GM18907 (cell line): ENCODE results near the gene GALNT2.

Experiments used
- ATAC-seq: cut with Tn5 transposase; IDR thresholded peaks from one replicate; pipeline ENCODE4 v1.9.1; 2021; ENCODE audit warnings: mild to moderate bottlenecking, moderate library complexity; ENCODE audit not compliant: unreplicated experiment

Gene GALNT2

DNA sequence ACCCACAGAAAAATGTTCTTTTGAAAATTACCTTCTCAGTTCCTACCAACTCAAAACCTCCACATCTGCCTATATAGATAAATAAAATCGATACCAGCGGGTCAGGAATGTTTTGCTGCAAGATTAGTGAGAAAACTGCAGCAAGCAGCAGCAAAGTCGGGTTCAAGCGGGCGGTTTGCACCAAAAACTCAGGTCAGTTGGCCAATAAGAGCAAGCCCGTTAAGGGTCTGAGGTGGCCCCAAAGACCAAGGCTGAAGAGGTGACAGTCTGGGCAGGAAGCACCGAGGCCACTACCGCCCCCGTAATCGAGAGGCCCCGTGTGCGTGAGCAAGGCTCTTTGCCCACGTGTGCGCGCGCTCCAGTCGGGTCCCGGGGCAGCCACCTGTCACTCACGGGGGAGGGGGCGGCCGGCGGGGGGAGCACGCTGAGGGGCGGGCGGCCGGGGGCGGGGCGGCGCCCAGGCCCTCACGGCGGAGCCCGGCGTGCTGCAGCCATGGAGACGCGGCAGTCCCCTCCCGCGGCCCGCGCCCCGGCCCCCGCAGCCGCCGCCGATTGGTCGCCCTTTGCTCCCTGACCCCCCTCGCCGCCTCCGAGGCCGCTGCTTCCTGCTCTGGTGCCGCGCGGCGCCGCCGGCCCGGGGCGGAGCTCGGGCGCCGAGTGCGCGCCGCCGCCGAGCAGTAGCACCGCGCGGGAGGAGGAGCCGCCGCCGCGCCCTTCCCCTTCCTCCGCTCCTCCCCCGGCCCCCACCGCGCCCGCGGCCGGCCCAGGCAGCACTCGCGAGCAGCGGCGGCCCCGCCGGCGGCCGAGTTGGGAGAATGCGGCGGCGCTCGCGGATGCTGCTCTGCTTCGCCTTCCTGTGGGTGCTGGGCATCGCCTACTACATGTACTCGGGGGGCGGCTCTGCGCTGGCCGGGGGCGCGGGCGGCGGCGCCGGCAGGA is at the start of gene GALNT2:
GALNT2 (plus strand) TSS at position 773 of the 939 bp plus-strand sequence; CDS start at position 816, 43 bp downstream.
- peak; percentile 88 for ATAC-seq

DNA sequence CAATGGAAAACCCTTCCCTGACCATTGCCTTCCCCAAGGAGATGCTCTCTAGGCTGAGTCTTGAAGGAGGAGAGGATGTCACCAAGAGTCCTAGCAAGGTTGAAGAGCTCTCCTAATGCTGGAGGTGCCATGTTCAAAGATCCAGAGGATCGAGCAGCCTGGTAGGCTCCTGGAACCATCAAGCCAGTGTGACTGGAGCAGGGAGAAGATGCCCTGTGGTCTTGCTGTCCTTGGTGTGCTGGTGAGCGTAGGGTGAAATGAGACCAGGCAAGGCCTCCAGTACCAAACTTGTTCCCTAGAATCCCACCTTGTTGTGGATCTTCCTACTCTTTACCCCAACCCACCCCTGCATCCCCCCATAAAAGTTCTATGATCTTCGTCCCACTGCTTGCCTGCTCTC is 46.6 kb upstream of the GALNT2 start:
- ATAC-seq: no peak

DNA sequence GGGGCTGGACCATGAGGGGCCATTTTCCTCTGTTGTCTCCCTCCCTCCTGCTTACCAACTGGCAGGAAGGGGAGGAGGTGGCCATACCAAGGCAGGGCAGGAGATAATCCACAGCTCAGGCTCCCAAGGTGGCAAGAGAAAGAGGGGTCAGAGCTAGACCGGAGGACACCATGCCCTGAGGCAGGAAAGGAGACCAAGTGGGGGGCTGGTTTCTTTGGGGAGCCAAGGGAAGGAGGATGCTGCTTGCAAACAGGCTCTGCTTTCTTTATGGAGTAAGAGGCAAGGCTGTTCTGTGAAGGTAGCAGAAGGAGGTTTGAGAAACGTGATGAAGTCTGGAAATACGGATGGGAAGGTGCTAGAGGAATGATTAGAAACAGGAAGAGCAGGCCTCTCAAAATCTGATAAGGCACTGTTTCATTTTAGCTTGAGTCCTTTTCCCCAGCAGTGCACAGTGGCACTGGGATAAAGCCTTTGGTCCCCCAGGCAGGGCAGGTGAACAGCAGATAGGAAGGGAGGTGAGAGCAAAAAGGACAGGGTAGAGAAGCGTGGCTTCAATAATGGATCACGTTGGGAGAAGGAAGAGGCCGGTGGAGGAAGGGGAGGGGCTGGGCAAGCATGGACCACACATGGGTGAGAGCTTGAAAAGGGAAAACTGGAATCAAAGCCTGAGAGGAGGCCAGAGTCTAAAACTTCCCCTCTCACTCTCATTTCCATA is 44.2 kb upstream of the GALNT2 start:
- no peak for ATAC-seq

DNA sequence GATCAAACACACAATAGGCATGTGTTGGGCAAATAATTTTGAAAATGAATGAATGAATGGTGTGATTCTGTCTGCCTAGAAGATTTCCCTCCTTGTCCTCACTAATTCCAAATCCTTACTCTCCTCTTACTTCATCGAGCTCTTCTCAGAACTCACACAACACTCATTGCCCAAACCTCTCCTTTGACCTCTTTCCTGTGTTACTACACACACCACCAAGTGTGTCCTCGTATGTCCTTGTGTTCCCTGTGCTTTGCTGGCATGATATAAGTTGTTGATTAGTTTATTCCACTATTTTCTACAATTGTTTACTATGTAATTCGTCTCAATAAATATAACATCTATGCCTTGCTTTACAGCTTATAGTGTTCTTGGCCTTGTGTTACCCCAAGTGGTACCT is 41.4 kb upstream of the GALNT2 start:
- ATAC-seq: no peak

DNA sequence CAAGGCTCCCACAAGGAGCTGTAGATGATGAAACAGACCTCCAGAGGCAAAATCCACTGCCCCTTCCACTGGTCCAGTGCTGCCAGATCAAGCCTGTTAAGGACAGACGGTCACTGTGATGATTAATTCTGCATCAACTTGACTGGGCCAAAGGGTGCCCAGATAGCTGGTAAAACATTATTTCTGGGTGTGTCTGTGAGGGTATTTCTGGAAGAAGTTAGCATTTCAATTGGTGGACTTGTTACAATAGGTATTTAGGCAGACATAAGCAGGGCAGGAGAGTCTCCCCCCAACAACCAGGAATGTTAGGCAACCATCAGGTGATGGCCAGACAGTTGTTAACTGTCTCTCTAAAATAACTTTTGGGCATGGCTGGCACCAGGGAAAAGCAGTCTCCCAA is 40.9 kb upstream of the GALNT2 start:
- no peak for ATAC-seq

DNA sequence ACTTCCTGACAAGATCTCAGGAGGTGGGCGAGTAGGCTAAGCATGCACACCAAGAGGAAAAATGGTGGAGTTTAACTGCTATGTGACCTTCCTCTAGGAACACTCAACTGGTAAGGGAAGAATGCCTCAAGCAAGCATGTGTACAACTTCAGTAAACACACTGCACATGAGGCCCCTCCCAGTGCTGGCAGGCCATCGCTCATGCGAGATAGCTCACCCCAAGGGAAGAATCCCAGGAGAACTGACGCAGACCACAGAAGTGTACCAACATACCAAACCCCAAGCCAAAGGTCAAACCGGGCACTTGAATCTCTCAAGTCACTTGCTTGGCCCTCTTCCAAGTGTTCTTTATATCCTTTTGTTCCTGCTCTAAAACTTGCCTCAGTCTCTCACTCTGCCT is 40.5 kb upstream of the GALNT2 start:
- ATAC-seq: no peak

DNA sequence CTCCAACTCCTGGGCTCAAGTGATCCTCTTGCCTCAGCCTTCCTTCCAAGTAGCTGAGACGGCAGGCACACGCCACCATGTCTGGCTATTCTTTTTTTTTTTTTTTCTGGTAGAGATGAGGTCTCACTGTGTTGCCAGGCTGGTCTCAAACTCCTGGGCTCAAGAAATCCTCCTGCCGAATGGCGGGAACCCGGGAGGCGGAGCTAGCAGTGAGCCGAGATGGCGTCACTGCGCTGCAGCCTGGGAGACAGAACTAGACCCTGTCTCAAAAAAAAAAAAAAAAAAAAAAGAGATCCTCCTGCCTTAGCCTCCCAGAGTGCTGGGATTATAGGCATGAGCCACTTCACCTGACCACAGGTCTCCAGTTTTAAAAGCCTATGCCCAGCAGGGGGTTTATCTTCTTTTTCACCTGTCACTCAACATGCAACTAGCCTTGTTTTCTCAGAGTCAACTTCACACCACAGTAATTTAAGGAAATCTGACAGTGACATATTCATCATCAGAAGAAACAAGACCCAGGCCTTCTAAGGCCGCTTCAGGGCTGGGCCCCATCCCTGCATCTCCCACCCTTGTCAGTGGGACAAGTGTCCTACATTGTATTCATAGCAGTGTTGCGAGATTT is 38.3 kb upstream of the GALNT2 start:
- no peak for ATAC-seq

DNA sequence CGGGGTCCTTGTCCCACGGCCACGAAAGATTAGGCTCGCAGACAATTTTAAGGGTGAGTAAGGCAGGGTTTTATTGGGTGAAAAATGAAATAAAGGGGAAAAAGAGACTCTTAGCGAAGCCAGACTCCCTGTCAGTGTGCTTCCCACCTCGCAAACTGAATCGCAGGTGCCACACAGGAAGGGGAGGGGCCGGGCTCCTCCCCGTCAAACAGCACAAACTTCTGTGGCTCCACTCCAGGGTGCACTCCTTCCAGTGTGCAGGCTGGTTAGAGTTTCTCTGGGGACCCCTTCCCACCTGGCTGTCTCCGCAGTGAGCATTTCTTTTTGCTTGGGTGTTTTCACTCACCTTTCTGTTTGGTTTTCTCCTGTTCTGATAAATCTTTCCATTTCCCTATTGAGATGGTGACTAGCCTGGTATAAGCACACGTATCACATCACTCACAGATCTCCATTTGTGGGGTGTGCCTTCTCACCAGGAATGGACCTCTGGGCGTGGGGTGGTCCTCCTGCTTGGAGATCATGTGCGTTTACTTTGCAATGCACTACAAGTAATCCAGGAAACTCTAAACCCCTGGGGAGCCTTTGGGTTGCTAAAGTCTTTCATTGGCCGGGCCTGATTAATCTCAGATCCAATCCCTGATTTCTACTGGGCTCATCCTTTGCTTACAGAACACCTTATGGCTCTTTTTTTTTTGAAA is 37.6 kb upstream of the GALNT2 start:
- ATAC-seq: no peak

DNA sequence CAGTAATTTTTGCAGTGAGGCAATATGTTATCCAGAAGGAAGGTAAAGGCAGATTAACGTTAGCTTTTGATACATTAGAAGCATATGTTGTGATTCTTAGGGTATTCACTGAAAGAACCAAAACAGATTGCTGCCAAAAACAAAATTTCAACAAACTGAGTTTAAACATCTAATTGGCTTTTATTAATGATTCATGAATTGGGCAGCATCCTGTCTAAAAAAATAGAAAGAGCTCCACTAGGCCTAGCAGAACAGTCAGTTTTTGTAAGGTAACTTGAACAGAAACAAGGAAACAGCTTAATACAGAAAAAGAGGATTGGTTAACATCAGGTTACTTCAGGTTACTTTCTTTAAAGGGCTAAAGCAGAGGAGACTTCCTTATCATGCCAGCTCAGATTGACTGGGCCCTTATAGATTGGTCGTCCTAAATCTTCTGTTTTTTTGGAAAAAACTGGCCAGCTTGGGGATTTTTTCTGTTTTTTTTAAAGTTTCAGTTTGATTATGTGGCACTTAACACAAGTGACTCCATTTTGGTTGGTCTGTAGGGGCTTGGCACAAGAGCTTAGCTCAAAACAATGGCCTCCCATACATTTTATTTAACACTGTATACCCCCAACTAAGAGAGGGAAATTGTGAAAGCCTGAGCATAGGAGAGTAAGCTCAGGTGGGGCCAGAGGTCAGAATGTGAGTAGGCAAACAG is 36.8 kb upstream of the GALNT2 start:
- ATAC-seq: no peak

DNA sequence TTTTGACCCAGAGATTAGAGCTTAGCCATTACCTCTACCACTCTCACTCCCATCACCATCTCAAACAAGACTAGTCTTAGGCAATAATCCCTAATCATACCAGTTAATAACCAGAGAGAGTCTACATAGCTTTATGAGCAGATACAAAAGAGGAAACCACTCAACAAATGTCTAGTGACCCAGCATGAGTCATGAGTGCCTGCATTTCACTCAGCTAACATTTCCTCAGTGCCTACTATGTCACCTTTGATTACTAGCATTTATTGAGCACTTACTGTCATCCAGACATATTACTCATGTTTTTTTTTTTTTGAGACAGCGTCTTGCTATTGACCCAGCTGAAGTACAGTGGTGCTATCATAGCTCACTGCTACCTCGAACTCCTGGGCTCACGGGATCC is 35.9 kb upstream of the GALNT2 start:
- no peak for ATAC-seq

DNA sequence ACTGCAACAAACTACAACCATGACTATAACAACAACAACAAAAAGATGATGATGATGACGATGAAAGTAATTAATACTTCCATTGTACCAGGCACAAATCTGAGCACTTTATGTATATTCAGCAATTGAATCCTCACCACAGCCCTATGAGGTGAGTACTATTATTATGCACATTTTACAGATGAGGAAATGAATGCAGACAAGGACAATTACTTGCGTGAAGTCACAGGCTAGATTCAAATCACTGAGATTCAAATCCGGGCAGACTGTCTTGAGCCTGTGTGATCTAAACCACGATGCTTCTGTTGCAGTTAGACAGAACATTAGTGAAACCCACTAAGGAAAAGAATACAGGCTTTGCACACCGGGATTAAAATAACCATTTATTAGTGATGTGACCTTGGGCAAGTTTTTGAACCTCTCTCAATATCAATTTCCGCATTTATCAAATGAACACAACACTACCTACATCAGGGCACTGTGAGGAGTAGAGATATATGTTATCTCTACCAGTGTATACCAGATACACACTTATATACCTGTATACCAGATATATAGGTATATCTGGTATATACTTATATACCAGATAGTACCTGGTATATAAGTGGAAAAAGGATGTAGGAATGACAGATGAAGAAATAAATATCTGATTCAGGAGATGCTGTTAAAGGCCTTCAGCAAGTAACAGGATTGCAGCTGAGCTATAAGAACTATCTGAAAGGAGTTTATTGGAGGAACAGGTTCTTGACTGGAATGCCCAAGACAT is 34.3 kb upstream of the GALNT2 start:
- ATAC-seq: no peak

DNA sequence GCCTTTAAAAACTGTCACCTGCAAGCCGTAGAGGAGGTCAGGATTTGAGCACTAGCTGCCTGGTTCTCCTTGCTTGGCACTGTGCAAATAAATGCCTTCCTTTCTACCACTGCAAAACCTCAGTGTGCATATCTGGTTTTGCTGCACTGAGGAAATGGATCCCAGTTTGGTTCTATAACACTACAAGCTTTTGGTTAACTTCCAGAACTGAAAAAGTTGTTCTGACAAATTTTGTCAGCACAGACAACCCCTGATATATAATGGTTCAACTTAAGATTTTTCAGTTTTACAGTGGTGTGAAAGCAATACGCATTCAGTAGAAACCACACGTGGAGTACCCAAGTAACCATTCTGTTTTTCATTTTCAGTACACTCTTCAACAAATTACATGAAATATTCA is 29.8 kb upstream of the GALNT2 start:
- no peak for ATAC-seq

DNA sequence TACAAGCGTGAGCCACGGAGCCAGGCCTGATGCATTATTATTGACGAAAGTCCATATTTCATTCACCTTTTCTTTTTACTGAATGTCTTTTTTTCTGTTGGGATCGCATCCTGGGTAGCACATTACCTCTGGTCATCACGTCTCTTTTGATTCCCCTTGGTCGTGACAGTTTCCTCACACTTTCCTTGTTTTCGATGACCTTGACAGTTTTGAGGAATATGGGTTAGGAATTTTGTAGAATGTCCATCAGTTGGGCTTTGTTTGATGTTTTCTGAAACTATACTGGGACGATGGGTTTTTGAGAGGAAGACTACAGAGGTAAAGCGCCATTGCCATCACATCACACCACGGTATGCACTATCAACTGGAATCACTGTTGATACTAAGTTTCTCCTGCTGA is 26.6 kb upstream of the GALNT2 start:
- no peak for ATAC-seq

DNA sequence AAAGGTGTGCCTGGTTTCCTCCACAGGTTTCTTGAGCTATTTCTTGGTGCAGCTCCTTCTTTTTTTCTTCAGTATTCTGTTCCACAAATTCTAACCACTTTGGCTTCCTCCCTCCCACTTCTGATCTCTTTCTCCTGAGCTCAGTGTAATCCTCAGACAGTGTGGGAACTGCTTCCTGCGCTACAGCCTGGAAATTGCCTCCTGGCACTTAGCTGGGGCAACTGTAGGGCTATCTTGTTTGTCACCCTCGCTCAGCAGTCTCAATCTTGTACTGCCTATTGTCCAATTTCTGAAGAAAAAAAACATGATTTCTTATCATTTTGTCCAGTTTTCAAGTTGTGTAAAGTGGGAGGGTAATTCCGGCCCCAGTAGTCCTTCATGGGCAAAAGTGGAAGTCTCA is 24.0 kb upstream of the GALNT2 start:
- ATAC-seq: no peak

DNA sequence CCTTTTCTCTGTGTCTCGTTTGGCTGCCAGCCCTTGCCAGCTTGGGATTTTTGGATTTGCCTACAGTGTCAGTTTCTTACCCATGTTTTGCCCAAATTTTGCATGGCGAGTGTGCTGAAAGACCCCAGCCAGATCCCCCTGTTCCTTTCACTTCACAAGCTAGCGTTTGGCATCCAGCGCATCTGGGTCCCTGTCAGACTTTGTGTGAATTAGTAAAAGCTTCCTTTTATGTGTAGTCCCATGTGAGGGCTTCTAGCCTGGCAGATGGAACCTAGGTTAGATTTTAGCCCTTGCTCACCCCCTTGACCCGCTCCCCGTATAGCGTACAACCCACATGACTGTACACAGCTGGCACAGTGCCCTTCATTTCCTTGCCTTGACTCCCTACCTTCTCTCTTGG is 22.3 kb upstream of the GALNT2 start:
- no peak for ATAC-seq

DNA sequence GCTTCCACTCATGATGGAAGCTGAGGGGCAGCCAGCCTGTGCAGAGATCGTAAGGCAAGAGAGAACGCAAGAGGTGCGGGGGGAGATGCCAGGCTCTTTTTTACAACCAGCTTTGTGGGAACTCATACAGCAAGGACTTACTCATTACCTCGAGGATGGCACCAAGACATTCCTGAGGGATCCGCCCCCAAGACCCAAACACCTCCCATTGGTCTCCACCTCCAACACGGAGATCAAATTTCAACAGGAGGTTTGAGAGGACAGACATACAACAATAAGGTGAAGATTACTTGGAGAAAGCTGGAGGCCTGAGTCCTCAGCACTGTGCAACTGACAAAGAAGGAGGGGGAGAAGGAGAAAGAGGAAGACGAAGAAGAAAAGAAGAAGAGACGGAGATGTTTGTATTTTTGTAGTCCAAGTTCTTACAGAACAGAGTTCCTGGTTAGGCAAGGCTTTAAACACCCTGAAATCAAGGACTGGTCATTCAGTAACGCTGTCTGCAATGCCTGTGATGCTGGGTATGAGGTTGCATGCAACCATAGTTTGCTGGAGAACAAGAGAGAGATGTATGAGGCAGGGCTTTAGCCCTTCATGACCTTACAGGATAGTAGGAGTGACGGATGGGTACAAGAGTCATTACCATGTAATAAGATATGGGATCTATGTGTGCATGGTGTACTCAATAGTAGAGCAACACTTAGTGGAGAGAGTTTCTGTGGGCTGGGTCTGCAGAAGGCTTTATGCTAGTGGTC is 19.7 kb upstream of the GALNT2 start:
- no peak for ATAC-seq

DNA sequence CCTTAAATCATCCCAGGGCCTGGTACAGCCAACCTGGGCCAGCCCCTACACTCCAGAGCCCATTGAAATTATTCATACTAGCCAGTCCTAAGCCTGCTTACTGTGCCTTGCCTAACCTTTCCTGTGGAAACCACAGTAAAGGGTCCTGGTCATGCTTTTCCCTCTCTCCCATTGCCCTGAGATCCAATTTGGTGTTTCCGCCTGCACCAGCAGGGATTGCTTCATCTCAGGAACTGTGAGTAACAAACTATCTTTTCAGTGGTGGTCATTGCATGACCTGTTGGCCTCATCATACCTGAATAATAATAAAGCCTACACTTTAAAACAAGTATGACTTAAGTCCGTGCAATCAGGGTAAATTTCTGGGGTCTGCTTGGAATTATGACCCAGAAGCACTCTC is 18.7 kb upstream of the GALNT2 start:
- no peak for ATAC-seq

DNA sequence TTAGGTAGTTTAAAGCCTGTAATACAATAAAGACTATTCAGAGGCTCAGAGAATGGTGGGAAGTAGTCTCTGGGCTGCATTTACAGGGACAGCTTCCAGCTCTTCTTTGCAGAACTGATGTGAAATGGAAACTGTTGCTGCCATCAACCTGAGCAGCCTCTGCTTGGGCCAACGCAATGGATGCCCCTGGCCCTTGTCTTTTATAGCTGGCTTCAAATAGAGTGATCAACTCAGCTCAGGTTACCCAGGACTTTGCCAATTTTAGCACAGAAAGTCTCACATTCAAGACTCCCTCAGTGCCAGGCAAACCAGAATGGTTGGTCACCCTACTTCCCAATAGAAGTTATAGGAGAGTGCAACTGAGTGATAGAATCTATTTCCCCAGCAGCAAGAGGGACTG is 18.1 kb upstream of the GALNT2 start:
- no peak for ATAC-seq

DNA sequence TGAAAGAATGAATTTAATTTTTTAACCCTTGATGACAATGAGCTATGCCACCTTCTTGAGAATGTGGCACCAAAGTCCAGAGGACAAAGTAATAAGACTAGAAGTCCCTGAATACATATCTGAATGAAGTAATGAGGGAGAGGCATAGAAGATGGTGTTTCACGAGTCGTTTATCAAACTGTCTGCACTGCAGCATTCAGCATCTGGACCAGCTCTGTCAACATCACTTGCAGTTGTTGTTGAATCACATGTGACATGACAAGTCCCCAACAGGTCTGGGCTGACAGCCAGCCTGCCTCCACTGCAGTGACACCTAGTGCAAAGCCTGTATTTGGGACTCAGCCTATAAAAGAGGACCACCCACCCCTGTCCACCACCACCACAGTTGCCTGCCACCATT is 17.3 kb upstream of the GALNT2 start:
- no peak for ATAC-seq
